Stomach smooth muscle (tissue), 2 donors: ENCODE results near the gene TAF8.
A peak's percentile ranks its signal among the peaks of the same experiment; 100 is the strongest.

Source experiments
- H3K27ac ChIP-seq: one replicate; pipeline ENCODE4 v1.7.0; 2013; ENCODE audit warnings: mild to moderate bottlenecking, low read length, inconsistent platforms
- H3K27me3 ChIP-seq, 2 donors: one replicate each; pipeline ENCODE4 v1.7.0; 2013; ENCODE audit warnings: low read length in 2 of 2; ENCODE audit not compliant: insufficient read depth in 2 of 2, control insufficient read depth in 1 of 2
- H3K36me3 ChIP-seq, 2 donors: one replicate each; pipeline ENCODE4 v1.7.0; 2013; ENCODE audit warnings: low read length in 2 of 2; ENCODE audit not compliant: control insufficient read depth in 2 of 2, insufficient read depth in 2 of 2
- H3K4me1 ChIP-seq: one replicate; pipeline ENCODE4 v1.7.0; 2013; ENCODE audit warnings: low read length; ENCODE audit not compliant: control insufficient read depth, insufficient read depth
- H3K4me3 ChIP-seq, 2 donors: one replicate each; pipeline ENCODE4 v1.7.0; 2013; ENCODE audit warnings: low read length in 2 of 2
- H3K9ac ChIP-seq, 2 donors: one replicate each; pipeline ENCODE4 v1.7.0; 2013; ENCODE audit warnings: low read length in 2 of 2, mild to moderate bottlenecking in 1 of 2
- H3K9me3 ChIP-seq, 2 donors: one replicate each; pipeline ENCODE4 v1.7.0; 2013; ENCODE audit warnings: low read length in 2 of 2; ENCODE audit not compliant: control insufficient read depth in 2 of 2
- donor health status: healthy.
- donor health status: Pancreatic carcinoma.

The TAF8 gene

GRCh38 chr6:42045538-42046460 is 4.5 kb upstream of the TAF8 start:
- H3K9ac ChIP-seq, result peak overlapping the region; percentile 47 to 61
- no peaks in the 10 kb centered on the region for H3K36me3 ChIP-seq
- peak overlapping the region; percentile 92 for H3K27ac ChIP-seq
- H3K9me3 ChIP-seq, result no peaks in the 10 kb centered on the region
- H3K27me3 ChIP-seq, result no peaks in the 10 kb centered on the region
- H3K4me3 ChIP-seq, result peak overlapping the region; percentile 47 to 91
- peaks cover 78% of the 10 kb centered on the region for H3K4me1 ChIP-seq

- no peaks in the 10 kb centered on the region for H3K9me3 ChIP-seq
- H3K4me1 ChIP-seq, result peaks cover 77% of the 10 kb centered on the region
- H3K4me3 ChIP-seq, result peak overlapping the region; percentile 77 to 91
- peak overlapping the region; percentile 92 for H3K27ac ChIP-seq
- H3K36me3 ChIP-seq, result no peaks in the 10 kb centered on the region
- H3K27me3 ChIP-seq, result no peaks in the 10 kb centered on the region
- peak overlapping the region; percentile 60 to 66 for H3K9ac ChIP-seq
Observed at GRCh38 chr6:42046464-42047212, 3.7 kb upstream of the TAF8 start.

DNA sequence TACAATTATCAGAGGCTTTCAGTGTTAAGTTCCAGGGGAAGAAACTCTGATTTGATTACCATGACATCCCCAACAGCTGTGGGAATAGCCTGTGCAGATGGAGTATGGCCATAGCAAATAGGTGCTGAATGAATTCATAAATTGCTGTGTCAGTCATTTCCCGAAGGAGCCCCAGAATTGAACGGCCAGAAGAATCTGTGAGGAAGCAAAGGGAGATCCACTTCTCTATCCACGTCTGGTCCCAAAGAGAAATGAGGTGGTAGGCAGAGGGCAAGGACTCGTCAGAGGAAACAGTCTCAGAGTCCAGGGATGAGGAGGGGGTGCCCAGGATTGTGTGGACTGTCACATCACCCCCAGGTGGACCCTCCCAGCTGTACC is 3.1 kb upstream of the TAF8 start:
- H3K27ac ChIP-seq, result peak overlapping the region; percentile 92
- no peaks in the 10 kb centered on the region for H3K9me3 ChIP-seq
- peak overlapping the region; percentile 60 to 66 for H3K9ac ChIP-seq
- peak overlapping the region; percentile 77 to 91 for H3K4me3 ChIP-seq
- peaks cover 74% of the 10 kb centered on the region for H3K4me1 ChIP-seq
- no peaks in the 10 kb centered on the region for H3K36me3 ChIP-seq
- no peaks in the 10 kb centered on the region for H3K27me3 ChIP-seq

GRCh38 chr6:42047790-42048405 is 2.4 kb upstream of the TAF8 start:
- peak overlapping the region; percentile 66 to 84 for H3K9ac ChIP-seq
- H3K4me1 ChIP-seq, result peaks cover 72% of the 10 kb centered on the region

GRCh38 chr6:42049116-42049809 is 1.1 kb upstream of the TAF8 start:
- H3K4me1 ChIP-seq, result peaks cover 63% of the 10 kb centered on the region
- H3K36me3 ChIP-seq, result peaks cover 0 to 5% of the 10 kb centered on the region in 2 donors
- H3K9me3 ChIP-seq, result no peaks in the 10 kb centered on the region
- H3K27ac ChIP-seq, result peak overlapping the region; percentile 92
- H3K9ac ChIP-seq, result peak overlapping the region in 1 of 2 donors; percentile 66
- H3K27me3 ChIP-seq, result no peaks in the 10 kb centered on the region
- peak overlapping the region; percentile 77 to 91 for H3K4me3 ChIP-seq

More at GRCh38 chr6:42047790-42048405, 2.4 kb upstream of the TAF8 start:
- Histone ChIP-seq H3K36me3 (peaks cover 0 to 3% of the 10 kb centered on the region in 2 donors), H3K4me3 (peak overlapping the region; percentile 77 to 91), H3K9me3 (no peaks in the 10 kb centered on the region), H3K27me3 (no peaks in the 10 kb centered on the region), H3K27ac (peak overlapping the region; percentile 92)

GRCh38 chr6:42049948-42050296 is 402 bp upstream of the TAF8 start:
- Histone ChIP-seq H3K4me1 (peaks cover 59% of the 10 kb centered on the region), H3K4me3 (peak overlapping the region; percentile 91 to 97), H3K27me3 (no peaks in the 10 kb centered on the region), H3K9me3 (no peaks in the 10 kb centered on the region), H3K9ac (no peak overlapping the region), H3K36me3 (peaks cover 0 to 8% of the 10 kb centered on the region in 2 donors), H3K27ac (no peak overlapping the region)

- Histone ChIP-seq H3K9ac (peak overlapping the region; percentile 87 to 90), H3K27ac (no peak overlapping the region)
Observed at GRCh38 chr6:42051268-42051653, 937 bp downstream of the TAF8 start.

GRCh38 chr6:42053601-42054000 is 3.3 kb downstream of the TAF8 start:
- Histone ChIP-seq H3K27me3 (no peaks in the 10 kb centered on the region), H3K9ac (no peak overlapping the region), H3K4me1 (peaks cover 26% of the 10 kb centered on the region), H3K36me3 (peaks cover 34% of the 10 kb centered on the region in 2 donors), H3K4me3 (no peak overlapping the region), H3K9me3 (no peaks in the 10 kb centered on the region), H3K27ac (no peak overlapping the region)

More at GRCh38 chr6:42051268-42051653, 937 bp downstream of the TAF8 start:
- Histone ChIP-seq H3K4me1 (peaks cover 47% of the 10 kb centered on the region), H3K36me3 (peaks cover 13 to 21% of the 10 kb centered on the region in 2 donors), H3K9me3 (no peaks in the 10 kb centered on the region), H3K4me3 (peak overlapping the region; percentile 91 to 97), H3K27me3 (no peaks in the 10 kb centered on the region)

DNA sequence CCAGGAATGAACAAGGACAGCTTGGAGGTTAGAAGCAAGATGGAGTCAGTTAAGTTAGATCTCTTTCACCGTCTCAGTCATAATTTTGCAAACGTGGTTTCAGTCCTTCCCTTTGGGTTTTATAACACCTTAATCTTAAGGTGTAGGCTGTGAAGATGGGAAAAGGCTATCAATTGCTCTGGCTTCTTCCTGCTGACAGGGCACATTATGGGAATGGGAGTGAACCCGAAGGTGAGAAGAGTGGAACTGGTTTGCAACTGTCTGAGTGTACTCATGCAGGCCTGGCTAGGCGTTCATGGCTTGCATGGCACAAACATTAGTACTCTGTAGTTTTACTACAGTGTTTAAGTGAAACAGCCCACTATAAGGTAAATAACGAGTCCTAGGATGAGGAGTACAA is 9.4 kb downstream of the TAF8 start:
- H3K27ac ChIP-seq, result no peak overlapping the region
- H3K27me3 ChIP-seq, result no peaks in the 10 kb centered on the region
- H3K9ac ChIP-seq, result no peak overlapping the region
- H3K4me3 ChIP-seq, result no peak overlapping the region
- no peaks in the 10 kb centered on the region for H3K4me1 ChIP-seq
- H3K36me3 ChIP-seq, result peaks cover 48 to 62% of the 10 kb centered on the region in 2 donors
- no peaks in the 10 kb centered on the region for H3K9me3 ChIP-seq

- no peaks in the 10 kb centered on the region for H3K9me3 ChIP-seq
- no peak overlapping the region for H3K4me3 ChIP-seq
- H3K27me3 ChIP-seq, result no peaks in the 10 kb centered on the region
- no peaks in the 10 kb centered on the region for H3K4me1 ChIP-seq
- no peak overlapping the region for H3K9ac ChIP-seq
- peaks cover 58 to 60% of the 10 kb centered on the region in 2 donors for H3K36me3 ChIP-seq
- no peak overlapping the region for H3K27ac ChIP-seq
Observed at GRCh38 chr6:42066156-42066675, 15.9 kb downstream of the TAF8 start.
